GM19238 (cell line): ENCODE measurements around the gene BRAF.
"Not testable (repeated sequence)": the region's sequence is repeated elsewhere in the genome, so short reads cannot be mapped to it uniquely, and the experiment has no call there.

ENCODE experiments used
- DNase-seq: peaks from one replicate; pipeline ENCODE4 v3.0.0; 2011; ENCODE audit warnings: low spot score; ENCODE audit not compliant: insufficient read length

BRAF gene

GRCh38 chr7:140924821-140925421 is at the start of gene BRAF:
TSS of gene BRAF (minus strand) at chr7:140924929. CDS start at chr7:140924703, 226 bp downstream.
- peak; percentile 68 for DNase-seq

- DNase-seq: no peak
Observed at GRCh38 chr7:140972876-140973829, 48.4 kb upstream of the BRAF start.

- DNase-seq: no peak
Observed at GRCh38 chr7:140972344-140972743, 47.6 kb upstream of the BRAF start.

- DNase-seq: no peak
Observed at GRCh38 chr7:140967438-140967837, 42.7 kb upstream of the BRAF start.

- no peak for DNase-seq
Observed at GRCh38 chr7:140966561-140967233, 42.0 kb upstream of the BRAF start.

GRCh38 chr7:140961117-140961516 is 36.4 kb upstream of the BRAF start:
- no peak for DNase-seq

- not testable (repeated sequence) for DNase-seq
Observed at GRCh38 chr7:140956997-140957396, 32.3 kb upstream of the BRAF start.

- no peak for DNase-seq
Observed at GRCh38 chr7:140945940-140946339, 21.2 kb upstream of the BRAF start.

- DNase-seq: not testable (repeated sequence)
Observed at GRCh38 chr7:140942242-140942641, 17.5 kb upstream of the BRAF start.

GRCh38 chr7:140940898-140941297 is 16.2 kb upstream of the BRAF start:
- no peak for DNase-seq

GRCh38 chr7:140937702-140938264 is 13.1 kb upstream of the BRAF start:
- no peak for DNase-seq

- DNase-seq: no peak
Observed at GRCh38 chr7:140928491-140929309, 4.0 kb upstream of the BRAF start.

GRCh38 chr7:140927945-140928344 is 3.2 kb upstream of the BRAF start:
- not testable (repeated sequence) for DNase-seq

- no peak for DNase-seq
Observed at GRCh38 chr7:140927351-140927750, 2.6 kb upstream of the BRAF start.

- no peak for DNase-seq
Observed at GRCh38 chr7:140926021-140926817, 1.5 kb upstream of the BRAF start.

GRCh38 chr7:140924019-140924820 is 509 bp downstream of the BRAF start:
- DNase-seq: peak; percentile 61

GRCh38 chr7:140923358-140924006 is 1.2 kb downstream of the BRAF start:
- DNase-seq: no peak

- no peak for DNase-seq
Observed at GRCh38 chr7:140922741-140923345, 1.9 kb downstream of the BRAF start.
